Measurements from ENCODE around the gene SLIT3.

SLIT3 gene

DNA sequence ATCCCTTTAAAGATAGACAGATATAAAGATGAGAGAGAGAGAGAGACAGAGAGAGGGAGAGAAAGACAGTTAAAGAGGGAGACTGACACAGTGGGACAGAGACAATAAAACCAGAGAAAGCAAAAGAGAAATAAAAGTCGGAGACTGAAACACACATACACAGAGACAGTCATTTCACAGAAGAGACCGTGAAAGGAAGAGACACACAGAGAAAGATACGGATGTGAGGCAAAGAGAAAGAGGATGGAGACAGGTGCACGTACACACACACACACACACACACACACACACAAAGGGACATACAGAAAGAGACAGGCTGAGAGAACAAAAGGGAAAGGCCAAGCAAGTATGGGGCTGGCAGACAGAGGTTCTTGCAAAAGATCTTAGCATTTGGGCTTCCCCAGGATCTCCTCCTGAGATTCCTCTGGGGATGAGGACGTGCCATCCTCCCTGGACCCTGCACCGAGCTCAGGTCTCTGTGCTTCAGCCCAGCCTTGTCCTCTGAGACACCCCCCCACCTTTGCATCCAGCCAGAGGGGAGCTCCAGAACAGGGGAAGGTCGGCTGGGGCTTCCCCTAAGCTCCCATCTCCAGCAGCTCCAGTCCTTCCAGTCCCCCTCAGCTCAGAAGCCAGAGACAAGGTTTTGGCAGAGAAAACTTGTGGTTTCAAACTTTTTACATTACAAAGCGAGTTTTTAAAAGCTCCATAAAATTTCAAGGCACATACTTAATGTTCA lies 403.4 kb downstream of the SLIT3 start:
- no peak for DNase-seq (ENCODE audit: low spot score)
- Mint-ChIP-seq H3K36me3 (ENCODE audit: low read depth) (no peaks in the 10 kb centered on the region), H3K4me1 (ENCODE audit: low read depth) (peaks cover 37% of the 10 kb centered on the region), H3K27me3 (ENCODE audit: low read depth) (peaks cover 3% of the 10 kb centered on the region), H3K27ac (peak overlapping the region; percentile 33), H3K9me3 (no peaks in the 10 kb centered on the region), H3K4me3 (no peak overlapping the region)

- no peaks in the 10 kb centered on the region for H3K9me3 Mint-ChIP-seq
- no peak overlapping the region for H3K27ac Mint-ChIP-seq
- peaks cover 39% of the 10 kb centered on the region for H3K4me1 Mint-ChIP-seq (ENCODE audit: low read depth)
- H3K36me3 Mint-ChIP-seq (ENCODE audit: low read depth): no peaks in the 10 kb centered on the region
- H3K27me3 Mint-ChIP-seq (ENCODE audit: low read depth): peaks cover 3% of the 10 kb centered on the region
- DNase-seq (ENCODE audit: low spot score): no peak
- no peak overlapping the region for H3K4me3 Mint-ChIP-seq
These were observed 405.5 kb downstream of the SLIT3 start for GRCh38 chr5:168895295-168896071.

GRCh38 chr5:168893283-168893682 lies 407.7 kb downstream of the SLIT3 start:
- Mint-ChIP-seq H3K27me3 (ENCODE audit: low read depth) (peaks cover 4% of the 10 kb centered on the region), H3K9me3 (no peaks in the 10 kb centered on the region), H3K36me3 (ENCODE audit: low read depth) (no peaks in the 10 kb centered on the region), H3K4me3 (no peak overlapping the region), H3K4me1 (ENCODE audit: low read depth) (peaks cover 30% of the 10 kb centered on the region), H3K27ac (no peak overlapping the region)
- no peak for DNase-seq (ENCODE audit: low spot score)

DNA sequence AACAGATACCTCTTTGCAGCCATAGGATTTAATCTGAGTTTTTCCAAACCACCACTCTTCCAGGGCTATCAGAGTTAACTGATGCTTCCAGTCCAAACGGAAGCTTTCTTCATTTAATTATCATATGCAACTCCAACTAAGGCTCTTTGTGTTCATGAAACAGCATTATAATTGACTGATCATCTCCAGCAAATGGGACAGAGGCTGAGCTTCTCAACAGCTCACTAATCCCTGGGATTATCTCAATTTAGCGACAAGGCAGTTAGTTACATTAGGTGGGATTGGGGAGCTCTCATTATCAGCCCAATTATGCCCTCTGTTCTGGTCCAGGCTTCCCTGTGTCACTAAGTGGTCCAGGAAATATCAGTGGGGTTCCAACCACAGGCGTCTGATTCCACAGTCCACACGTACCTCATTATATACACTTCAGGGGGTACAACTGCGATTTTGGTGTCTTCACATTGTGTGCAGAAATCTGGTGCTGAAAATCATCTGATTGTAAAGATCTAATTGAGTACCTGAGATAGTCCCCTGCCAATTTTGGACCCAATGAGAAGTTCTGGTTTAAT lies 408.2 kb downstream of the SLIT3 start:
- H3K4me3 Mint-ChIP-seq: no peak overlapping the region
- H3K27ac Mint-ChIP-seq: no peak overlapping the region
- no peak for DNase-seq (ENCODE audit: low spot score)
- H3K27me3 Mint-ChIP-seq (ENCODE audit: low read depth): peaks cover 9% of the 10 kb centered on the region
- H3K36me3 Mint-ChIP-seq (ENCODE audit: low read depth): no peaks in the 10 kb centered on the region
- H3K4me1 Mint-ChIP-seq (ENCODE audit: low read depth): peaks cover 29% of the 10 kb centered on the region
- no peaks in the 10 kb centered on the region for H3K9me3 Mint-ChIP-seq

- H3K4me3 Mint-ChIP-seq: no peak overlapping the region
- H3K4me1 Mint-ChIP-seq (ENCODE audit: low read depth): peaks cover 18% of the 10 kb centered on the region
- no peaks in the 10 kb centered on the region for H3K9me3 Mint-ChIP-seq
- H3K27me3 Mint-ChIP-seq (ENCODE audit: low read depth): peaks cover 7% of the 10 kb centered on the region
- H3K36me3 Mint-ChIP-seq (ENCODE audit: low read depth): no peaks in the 10 kb centered on the region
- no peak for DNase-seq (ENCODE audit: low spot score)
- no peak overlapping the region for H3K27ac Mint-ChIP-seq
These were observed 409.8 kb downstream of the SLIT3 start for GRCh38 chr5:168890816-168891812.

DNA sequence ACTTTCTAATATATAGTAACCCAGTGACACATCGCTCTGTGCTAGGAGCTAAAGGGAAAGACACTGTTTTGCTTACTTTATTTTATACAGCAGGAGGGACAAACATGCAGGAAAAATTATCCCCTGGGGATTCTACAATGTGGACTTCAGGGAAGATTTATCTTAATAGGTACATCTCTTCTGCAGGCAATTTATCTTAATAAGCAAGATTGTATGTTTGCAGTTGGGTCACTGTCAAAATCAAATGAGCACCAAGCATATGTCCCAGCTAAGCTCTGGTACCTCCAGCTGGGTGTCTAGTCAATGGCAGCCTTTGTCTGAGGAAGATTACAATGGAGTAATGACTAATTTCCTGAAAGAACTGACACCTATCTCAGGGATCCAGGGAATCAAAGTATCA lies 411.9 kb downstream of the SLIT3 start:
- no peak overlapping the region for H3K27ac Mint-ChIP-seq
- peaks cover 7% of the 10 kb centered on the region for H3K27me3 Mint-ChIP-seq (ENCODE audit: low read depth)
- no peak for DNase-seq (ENCODE audit: low spot score)
- no peaks in the 10 kb centered on the region for H3K36me3 Mint-ChIP-seq (ENCODE audit: low read depth)
- no peak overlapping the region for H3K4me3 Mint-ChIP-seq
- H3K9me3 Mint-ChIP-seq: no peaks in the 10 kb centered on the region
- H3K4me1 Mint-ChIP-seq (ENCODE audit: low read depth): peaks cover 2% of the 10 kb centered on the region

GRCh38 chr5:168887931-168888330 lies 413.0 kb downstream of the SLIT3 start:
- no peaks in the 10 kb centered on the region for H3K9me3 Mint-ChIP-seq
- H3K4me1 Mint-ChIP-seq (ENCODE audit: low read depth): peaks cover 2% of the 10 kb centered on the region
- peaks cover 7% of the 10 kb centered on the region for H3K27me3 Mint-ChIP-seq (ENCODE audit: low read depth)
- H3K27ac Mint-ChIP-seq: no peak overlapping the region
- H3K4me3 Mint-ChIP-seq: no peak overlapping the region
- no peak for DNase-seq (ENCODE audit: low spot score)
- no peaks in the 10 kb centered on the region for H3K36me3 Mint-ChIP-seq (ENCODE audit: low read depth)

DNA sequence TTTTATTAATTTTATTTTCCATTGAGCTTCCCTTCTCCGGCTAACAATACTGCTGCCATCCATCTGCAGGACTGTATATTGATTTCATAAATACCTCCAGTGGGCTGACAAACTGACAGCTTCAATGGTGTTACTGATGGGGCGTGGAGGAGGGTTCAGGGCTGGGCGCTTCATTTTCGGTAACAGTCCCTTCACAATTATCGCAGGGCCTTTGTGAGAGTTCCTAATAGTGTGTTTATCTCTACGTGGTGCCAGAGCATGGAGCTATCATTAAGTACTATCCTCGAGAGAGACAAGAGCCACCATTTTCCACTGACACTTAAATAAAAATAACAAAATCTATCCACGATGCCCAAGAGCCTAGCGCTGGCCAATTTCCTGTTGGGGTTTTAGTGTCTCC lies 414.8 kb downstream of the SLIT3 start:
- Mint-ChIP-seq H3K27ac (no peak overlapping the region), H3K4me3 (no peak overlapping the region), H3K9me3 (no peaks in the 10 kb centered on the region), H3K4me1 (ENCODE audit: low read depth) (peaks cover 2% of the 10 kb centered on the region), H3K36me3 (ENCODE audit: low read depth) (no peaks in the 10 kb centered on the region), H3K27me3 (ENCODE audit: low read depth) (peaks cover 7% of the 10 kb centered on the region)
- DNase-seq (ENCODE audit: low spot score): no peak

- no peak for DNase-seq (ENCODE audit: low spot score)
- Mint-ChIP-seq H3K36me3 (ENCODE audit: low read depth) (no peaks in the 10 kb centered on the region), H3K4me3 (no peak overlapping the region), H3K27ac (no peak overlapping the region), H3K9me3 (no peaks in the 10 kb centered on the region), H3K27me3 (ENCODE audit: low read depth) (peaks cover 7% of the 10 kb centered on the region), H3K4me1 (ENCODE audit: low read depth) (no peaks in the 10 kb centered on the region)
These were observed 415.4 kb downstream of the SLIT3 start for GRCh38 chr5:168885324-168886120.

DNA sequence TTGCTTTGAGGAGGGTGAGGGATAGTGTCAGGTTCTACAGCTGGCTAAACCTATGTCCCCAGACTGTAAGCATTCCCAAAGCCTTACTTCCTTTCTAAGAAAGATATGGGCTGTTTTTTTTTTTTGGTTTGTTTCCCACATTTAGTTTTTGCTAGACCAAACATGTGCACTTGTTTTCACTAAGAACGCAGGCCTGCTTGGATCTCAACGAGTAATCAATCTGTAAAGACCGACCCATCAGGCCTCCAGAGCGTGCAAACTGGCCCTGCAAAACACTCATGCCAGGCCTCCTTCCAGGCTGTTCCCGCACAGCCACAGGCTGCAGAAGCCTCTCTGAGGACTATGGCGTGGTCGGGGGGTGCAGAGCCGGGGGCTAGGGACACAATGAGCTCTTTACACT lies 416.9 kb downstream of the SLIT3 start:
- no peaks in the 10 kb centered on the region for H3K9me3 Mint-ChIP-seq
- DNase-seq (ENCODE audit: low spot score): no peak
- peaks cover 7% of the 10 kb centered on the region for H3K27me3 Mint-ChIP-seq (ENCODE audit: low read depth)
- H3K4me3 Mint-ChIP-seq: no peak overlapping the region
- no peaks in the 10 kb centered on the region for H3K36me3 Mint-ChIP-seq (ENCODE audit: low read depth)
- H3K27ac Mint-ChIP-seq: no peak overlapping the region
- H3K4me1 Mint-ChIP-seq (ENCODE audit: low read depth): no peaks in the 10 kb centered on the region

- H3K9me3 Mint-ChIP-seq: no peaks in the 10 kb centered on the region
- H3K4me3 Mint-ChIP-seq: no peak overlapping the region
- DNase-seq (ENCODE audit: low spot score): no peak
- H3K27ac Mint-ChIP-seq: no peak overlapping the region
- H3K27me3 Mint-ChIP-seq (ENCODE audit: low read depth): peaks cover 6% of the 10 kb centered on the region
- H3K4me1 Mint-ChIP-seq (ENCODE audit: low read depth): no peaks in the 10 kb centered on the region
- H3K36me3 Mint-ChIP-seq (ENCODE audit: low read depth): no peaks in the 10 kb centered on the region
These were observed 417.6 kb downstream of the SLIT3 start for GRCh38 chr5:168883281-168883741.

DNA sequence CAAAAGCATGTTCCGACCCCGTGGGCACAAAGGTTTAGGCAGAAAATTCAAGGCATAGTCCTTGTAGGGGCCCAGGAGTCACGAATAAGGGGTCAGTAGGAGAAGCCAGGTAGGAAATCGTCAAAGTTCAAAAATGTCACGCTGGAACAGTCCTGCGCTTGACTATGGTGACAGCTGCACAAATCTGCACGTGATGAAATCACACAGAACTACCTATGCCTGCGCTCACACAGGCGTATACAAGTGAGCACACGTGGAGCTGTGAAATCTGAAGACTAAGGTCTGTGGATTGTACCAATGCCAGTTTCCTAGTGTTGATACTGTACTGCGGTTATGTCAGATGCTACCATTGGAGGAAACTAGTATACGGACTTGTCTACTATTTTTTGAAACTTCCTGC lies 418.7 kb downstream of the SLIT3 start:
- no peak overlapping the region for H3K27ac Mint-ChIP-seq
- no peaks in the 10 kb centered on the region for H3K36me3 Mint-ChIP-seq (ENCODE audit: low read depth)
- DNase-seq (ENCODE audit: low spot score): no peak
- H3K4me3 Mint-ChIP-seq: no peak overlapping the region
- H3K27me3 Mint-ChIP-seq (ENCODE audit: low read depth): peaks cover 3% of the 10 kb centered on the region
- H3K9me3 Mint-ChIP-seq: no peaks in the 10 kb centered on the region
- H3K4me1 Mint-ChIP-seq (ENCODE audit: low read depth): no peaks in the 10 kb centered on the region

Data from T-helper 2 cell treated with Interferon-gamma antibody and Interleukin-4, amounts not matched to agents 5 μg/mL and 100 μg/mL, for 36 hours (primary cell).